GM23248 (cell line): ENCODE data around the gene OR11A1. TPM values are rescaled to one million over a fixed set of nuclear protein-coding genes. Genes with fewer than 3 reads are reported as not detected.

ENCODE experiments used
- DNase-seq: peaks from one replicate; pipeline ENCODE4 v3.0.0-alpha.2; 2015
- H2AFZ ChIP-seq: fragments of 200-600 bp; sonication (generic); 2 replicates; pipeline ENCODE4 v1.6.1; 2016; ENCODE audit warnings: antibody characterized with exemption
- H3F3A ChIP-seq: fragments of 200-600 bp; sonication (generic); 2 replicates; pipeline ENCODE4 v1.6.1; 2016; ENCODE audit warnings: mild to moderate bottlenecking, antibody characterized with exemption, mixed run types; ENCODE audit not compliant: insufficient read depth
- H3K27ac ChIP-seq: fragments of 200-600 bp; sonication (generic); 2 replicates; pipeline ENCODE4 v1.5.1; 2016; ENCODE audit warnings: mild to moderate bottlenecking
- H3K27me3 ChIP-seq: fragments of 200-600 bp; sonication (generic); replicated peaks from 2 replicates; pipeline ENCODE4 v1.6.1; 2016; ENCODE audit warnings: mild to moderate bottlenecking; ENCODE audit not compliant: insufficient read depth
- H3K36me3 ChIP-seq: fragments of 200-600 bp; sonication (generic); 2 replicates; pipeline ENCODE4 v1.6.1; 2016; ENCODE audit warnings: low read depth, mild to moderate bottlenecking
- H3K4me1 ChIP-seq: fragments of 200-600 bp; sonication (generic); 2 replicates; pipeline ENCODE4 v1.6.1; 2016; ENCODE audit warnings: mild to moderate bottlenecking; ENCODE audit not compliant: insufficient read depth
- H3K4me2 ChIP-seq: fragments of 200-600 bp; sonication (generic); one replicate; pipeline ENCODE4 v1.6.1; 2016; ENCODE audit warnings: mild to moderate bottlenecking; ENCODE audit not compliant: unreplicated experiment
- H3K4me3 ChIP-seq: fragments of 200-600 bp; sonication (generic); 2 replicates; pipeline ENCODE4 v1.5.1; 2016; ENCODE audit warnings: mild to moderate bottlenecking
- H3K79me2 ChIP-seq: fragments of 200-600 bp; sonication (generic); 2 replicates; pipeline ENCODE4 v1.6.1; 2016; ENCODE audit warnings: mild to moderate bottlenecking; ENCODE audit not compliant: insufficient read depth
- H3K9ac ChIP-seq: fragments of 200-600 bp; sonication (generic); 2 replicates; pipeline ENCODE4 v1.6.1; 2016; ENCODE audit warnings: mild to moderate bottlenecking
- H3K9me2 ChIP-seq: fragments of 200-600 bp; sonication (generic); 2 replicates; pipeline ENCODE4 v1.6.1; 2016; ENCODE audit warnings: mixed run types, mild to moderate bottlenecking, moderate library complexity; ENCODE audit not compliant: insufficient read depth
- H3K9me3 ChIP-seq: fragments of 200-600 bp; sonication (generic); one replicate; pipeline ENCODE4 v1.6.1; 2017; ENCODE audit warnings: low read depth
- H4K20me1 ChIP-seq: fragments of 200-600 bp; sonication (generic); 2 replicates; pipeline ENCODE4 v1.6.0; 2016; ENCODE audit not compliant: insufficient read depth
- EZH2 ChIP-seq: fragments of 200-600 bp; sonication (generic); IDR thresholded peaks from 2 replicates; pipeline ENCODE4 v1.6.1; 2018; ENCODE audit warnings: antibody characterized with exemption, mild to moderate bottlenecking; ENCODE audit not compliant: insufficient read depth, poor library complexity, severe bottlenecking
- EZH2phosphoT487 ChIP-seq: fragments of 200-600 bp; sonication (generic); IDR thresholded peaks from 2 replicates; pipeline ENCODE4 v1.6.1; 2018; ENCODE audit warnings: antibody characterized with exemption, moderate library complexity, mild to moderate bottlenecking, low read depth; ENCODE audit not compliant: insufficient read depth
- WGBS, 2 experiments: methylation state at CpG; one replicate each; pipeline ENCODE4 v1.1.6; 2015 to 2017; ENCODE audit warnings: low lambda C conversion rate in 2 of 2, low coverage in 1 of 2; ENCODE audit errors: missing lambda C conversion rate in 2 of 2; 5-methylcytosine and 5-hydroxymethylcytosine counted together
- in situ Hi-C: fragments of 300-500 bp; cut with MboI; formaldehyde crosslinking; loops from 2 replicates; pipeline ENCODE4 v1.15.0; 2020
- polyA plus RNA-seq: library from polyadenylated mRNA; unstranded; fragments of >200 nt; fragmentation: Nextera tagmentation; extraction: Ambion mirVana; gene quantifications from 2 replicates; pipeline ENCODE4 v1.2.1, GENCODE V29; 2016
- total RNA-seq: library from RNA; depleted of rRNA; stranded (reverse); fragments of >200 nt; shearing (Covaris generic); gene quantifications from 2 replicates; pipeline ENCODE4 v1.2.3, GENCODE V29; 2014; rRNA removed

The OR11A1 gene
- total and polyA plus RNA-seq, 2 experiments from 2014 or later, result not detected

- TF ChIP-seq EZH2phosphoT487 (no peak), EZH2 (no peak)
- H3K27me3 ChIP-seq, result no peaks in the 10 kb centered on the region
- no peak overlapping the region for H3K4me2 ChIP-seq
- in situ Hi-C loops, result no loop called here
- no peaks in the 10 kb centered on the region for H3K36me3 ChIP-seq
- H3K4me1 ChIP-seq, result no peaks in the 10 kb centered on the region
- DNase-seq, result no peak
- H3K4me3 ChIP-seq, result no peak overlapping the region
- 3 to 5% methylated on average over 2 of the region's 2 CpGs for WGBS, 2 experiments
- H3K9me2 ChIP-seq, result no peaks in the 10 kb centered on the region
- no peaks in the 10 kb centered on the region for H3K9me3 ChIP-seq
- H3F3A ChIP-seq, result no peaks in the 10 kb centered on the region
- no peaks in the 10 kb centered on the region for H3K79me2 ChIP-seq
- no peaks in the 10 kb centered on the region for H4K20me1 ChIP-seq
- no peak overlapping the region for H2AFZ ChIP-seq
- no peak overlapping the region for H3K27ac ChIP-seq
- no peak overlapping the region for H3K9ac ChIP-seq
Observed at GRCh38 chr6:29399525-29399924, 57.3 kb downstream of the OR11A1 start.

DNA sequence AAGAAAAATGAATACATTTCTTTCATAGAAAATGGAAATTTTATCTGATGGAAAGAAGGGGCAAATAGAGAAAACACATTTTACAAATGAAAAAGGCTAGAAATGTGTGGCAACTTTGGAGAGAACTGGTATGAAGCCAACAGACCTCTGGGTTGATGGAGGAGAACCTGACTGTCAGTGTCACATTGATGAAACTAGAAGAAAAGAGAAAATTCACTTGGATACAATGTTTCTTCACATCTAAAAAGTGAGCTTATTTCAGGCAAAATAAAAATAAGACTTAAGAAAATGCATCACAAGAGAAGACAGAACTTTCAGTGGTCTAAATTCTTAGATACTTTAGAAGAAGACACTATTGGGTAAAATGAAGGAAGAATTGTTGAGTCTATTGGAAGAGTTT lies 61.5 kb downstream of the OR11A1 start, which contains the start of gene OR12D2:
OR12D2 (plus strand) TSS at position 301 of the 400 bp plus-strand sequence. CDS start 1,069 bp downstream, outside the sequence.
- Histone ChIP-seq H3K4me1 (no peaks in the 10 kb centered on the region), H3K9me2 (no peaks in the 10 kb centered on the region), H3K36me3 (no peaks in the 10 kb centered on the region), H3K27ac (no peak within 1 kb of the TSS), H3K27me3 (no peaks in the 10 kb centered on the region), H3K9me3 (no peaks in the 10 kb centered on the region), H3F3A (no peaks in the 10 kb centered on the region), H3K4me3 (no peak within 1 kb of the TSS), H2AFZ (no peak within 1 kb of the TSS), H3K4me2 (no peak within 1 kb of the TSS), H4K20me1 (no peaks in the 10 kb centered on the region), H3K9ac (no peak within 1 kb of the TSS), H3K79me2 (no peaks in the 10 kb centered on the region)
- no peak for DNase-seq
- no peak for TF ChIP-seq EZH2phosphoT487
- in situ Hi-C loops, result no loop called here

DNA sequence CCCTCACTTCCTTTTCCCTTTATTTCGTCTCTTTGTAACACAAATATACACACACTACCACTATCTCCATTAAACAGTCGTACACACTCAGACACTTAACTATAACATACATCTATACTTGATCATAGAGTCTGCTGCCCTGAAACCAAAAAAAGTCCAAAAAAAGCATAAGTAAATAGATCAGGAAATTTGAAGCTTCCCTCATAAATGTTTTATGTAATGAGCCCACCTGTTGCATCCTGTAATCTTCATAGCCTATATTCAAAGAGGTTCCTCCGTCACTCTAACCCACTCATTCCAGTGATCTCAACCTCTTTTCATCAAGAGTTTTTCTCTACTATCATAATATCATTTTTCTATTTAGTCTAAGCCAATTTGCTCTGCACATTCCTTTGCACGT lies 68.3 kb downstream of the OR11A1 start:
- no peaks in the 10 kb centered on the region for H3K9me3 ChIP-seq
- no peaks in the 10 kb centered on the region for H3K36me3 ChIP-seq
- DNase-seq, result no peak
- no peaks in the 10 kb centered on the region for H3K27me3 ChIP-seq
- H4K20me1 ChIP-seq, result no peaks in the 10 kb centered on the region
- TF ChIP-seq EZH2phosphoT487 (no peak), EZH2 (no peak)
- no peaks in the 10 kb centered on the region for H3K4me1 ChIP-seq
- no peaks in the 10 kb centered on the region for H3K79me2 ChIP-seq
- H3K4me2 ChIP-seq, result no peak overlapping the region
- no peak overlapping the region for H3K4me3 ChIP-seq
- no peak overlapping the region for H3K27ac ChIP-seq
- H3K9me2 ChIP-seq, result no peaks in the 10 kb centered on the region
- no peaks in the 10 kb centered on the region for H3F3A ChIP-seq
- WGBS, 2 experiments, result 8 to 10% methylated on average over 4 of the region's 4 CpGs
- H2AFZ ChIP-seq, result no peak overlapping the region
- in situ Hi-C loops, result no loop called here
- H3K9ac ChIP-seq, result no peak overlapping the region

DNA sequence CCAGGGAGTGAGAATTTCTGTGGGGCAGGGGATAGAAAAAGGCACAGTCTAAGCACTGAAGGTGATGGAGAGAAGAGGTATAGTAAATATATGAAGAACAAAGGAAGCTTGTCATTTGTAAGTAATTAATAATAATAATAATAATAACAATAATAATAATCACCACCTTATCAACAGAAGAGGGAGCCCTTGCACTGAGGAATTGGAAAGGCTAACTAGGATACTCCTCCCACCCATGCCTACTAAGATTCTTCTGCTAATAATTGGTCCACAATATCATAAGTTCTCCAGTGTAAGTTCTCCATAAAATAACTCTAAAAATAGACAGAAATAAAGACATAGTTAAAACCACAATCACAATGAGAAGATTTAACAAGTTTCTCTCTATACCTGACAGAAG lies 80.9 kb downstream of the OR11A1 start:
- TF ChIP-seq EZH2phosphoT487 (no peak), EZH2 (no peak)
- H3K36me3 ChIP-seq, result no peaks in the 10 kb centered on the region
- no peak overlapping the region for H3K4me2 ChIP-seq
- no peak overlapping the region for H3K9ac ChIP-seq
- H3F3A ChIP-seq, result no peaks in the 10 kb centered on the region
- H3K9me3 ChIP-seq, result no peaks in the 10 kb centered on the region
- H3K79me2 ChIP-seq, result no peaks in the 10 kb centered on the region
- H2AFZ ChIP-seq, result no peak overlapping the region
- in situ Hi-C loops, result no loop called here
- H3K27me3 ChIP-seq, result no peaks in the 10 kb centered on the region
- no peaks in the 10 kb centered on the region for H3K4me1 ChIP-seq
- H3K27ac ChIP-seq, result no peak overlapping the region
- H4K20me1 ChIP-seq, result no peaks in the 10 kb centered on the region
- no peak overlapping the region for H3K4me3 ChIP-seq
- no peaks in the 10 kb centered on the region for H3K9me2 ChIP-seq
- peak; percentile 15 for DNase-seq

Other genes starting within 250 kb of the OR11A1 start
- not detected in 2 replicates for gene OR14J1, start 155.4 kb downstream of the OR11A1 start, total RNA-seq
- gene OR14J1, start 155.4 kb downstream of the OR11A1 start, polyA plus RNA-seq, result not detected in 2 replicates
- gene OR5V1, start 88.2 kb downstream of the OR11A1 start, total RNA-seq, result not detected in 2 replicates
- not detected in 2 replicates for gene OR5V1, start 88.2 kb downstream of the OR11A1 start, polyA plus RNA-seq
- not detected in 2 replicates for gene OR12D3, start 81.8 kb downstream of the OR11A1 start, total RNA-seq
- gene OR12D3, start 81.8 kb downstream of the OR11A1 start, polyA plus RNA-seq, result not detected in 2 replicates
- not detected in 2 replicates for gene OR12D2, start 61.4 kb downstream of the OR11A1 start, total RNA-seq
- gene OR12D2, start 61.4 kb downstream of the OR11A1 start, polyA plus RNA-seq, result not detected in 2 replicates
- not detected in 2 replicates for gene OR12D1, start 42.1 kb downstream of the OR11A1 start, total RNA-seq
- not detected in 2 replicates for gene OR12D1, start 42.1 kb downstream of the OR11A1 start, polyA plus RNA-seq
- not detected in 2 replicates for gene OR10C1, start 17.8 kb downstream of the OR11A1 start, total RNA-seq
- gene OR10C1, start 17.8 kb downstream of the OR11A1 start, polyA plus RNA-seq, result not detected in 2 replicates
- not detected in 2 replicates for gene OR2H1, start 84 bp upstream of the OR11A1 start, total RNA-seq
- not detected in 2 replicates for gene OR2H1, start 84 bp upstream of the OR11A1 start, polyA plus RNA-seq
- gene MAS1L, start 30.9 kb upstream of the OR11A1 start, total RNA-seq, result not detected in 2 replicates
- gene MAS1L, start 30.9 kb upstream of the OR11A1 start, polyA plus RNA-seq, result not detected in 2 replicates
- not detected in 2 replicates for gene UBD, start 102.7 kb upstream of the OR11A1 start, total RNA-seq
- gene UBD, start 102.7 kb upstream of the OR11A1 start, polyA plus RNA-seq, result not detected in 2 replicates
- gene OR2H2, start 128.1 kb upstream of the OR11A1 start, total RNA-seq, result not detected in 2 replicates
- not detected in 2 replicates for gene OR2H2, start 128.1 kb upstream of the OR11A1 start, polyA plus RNA-seq
- gene GABBR1, start 176.1 kb upstream of the OR11A1 start, total RNA-seq, result 4.6 and 5.3 TPM in 2 replicates
- gene GABBR1, start 176.1 kb upstream of the OR11A1 start, polyA plus RNA-seq, result 5.8 and 6.1 TPM in 2 replicates
- not detected in 2 replicates for gene MOG, start 200.0 kb upstream of the OR11A1 start, total RNA-seq
- gene MOG, start 200.0 kb upstream of the OR11A1 start, polyA plus RNA-seq, result not detected in 2 replicates
- gene ZFP57, start 224.1 kb upstream of the OR11A1 start, total RNA-seq, result not detected in 2 replicates
- not detected in 2 replicates for gene ZFP57, start 224.1 kb upstream of the OR11A1 start, polyA plus RNA-seq